ENCODE data around the gene AQP12A.

DNA sequence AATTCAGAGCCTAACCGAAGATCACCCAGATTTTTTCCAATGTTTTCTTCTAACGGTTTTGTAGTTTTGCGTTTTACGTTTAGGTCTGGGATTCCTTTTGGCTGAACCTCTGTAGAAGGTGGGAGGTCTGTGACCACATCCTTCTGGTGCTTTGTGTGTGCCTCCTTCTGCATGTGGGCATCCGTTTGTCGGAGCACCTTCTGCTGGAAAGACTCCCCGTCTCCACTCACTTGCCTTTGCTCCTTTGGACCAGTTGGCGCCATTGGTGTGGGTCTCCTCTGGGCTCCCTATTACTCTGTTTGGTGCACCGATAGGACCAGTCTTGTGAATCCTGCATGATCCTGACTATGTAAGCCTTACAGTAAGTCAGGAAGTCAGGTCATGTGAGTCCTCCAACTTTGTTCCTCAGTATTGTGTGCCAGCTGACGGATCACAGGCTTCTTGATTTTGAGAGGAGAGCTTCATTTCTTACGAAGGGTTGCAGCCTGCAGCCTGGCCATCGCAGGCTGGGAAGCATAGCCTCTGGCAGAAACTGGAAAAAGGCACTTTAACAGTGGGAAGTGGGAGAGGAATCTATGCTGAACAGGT lies 13.6 kb downstream of the AQP12A start:
- TF ChIP-seq, protein P1, sequence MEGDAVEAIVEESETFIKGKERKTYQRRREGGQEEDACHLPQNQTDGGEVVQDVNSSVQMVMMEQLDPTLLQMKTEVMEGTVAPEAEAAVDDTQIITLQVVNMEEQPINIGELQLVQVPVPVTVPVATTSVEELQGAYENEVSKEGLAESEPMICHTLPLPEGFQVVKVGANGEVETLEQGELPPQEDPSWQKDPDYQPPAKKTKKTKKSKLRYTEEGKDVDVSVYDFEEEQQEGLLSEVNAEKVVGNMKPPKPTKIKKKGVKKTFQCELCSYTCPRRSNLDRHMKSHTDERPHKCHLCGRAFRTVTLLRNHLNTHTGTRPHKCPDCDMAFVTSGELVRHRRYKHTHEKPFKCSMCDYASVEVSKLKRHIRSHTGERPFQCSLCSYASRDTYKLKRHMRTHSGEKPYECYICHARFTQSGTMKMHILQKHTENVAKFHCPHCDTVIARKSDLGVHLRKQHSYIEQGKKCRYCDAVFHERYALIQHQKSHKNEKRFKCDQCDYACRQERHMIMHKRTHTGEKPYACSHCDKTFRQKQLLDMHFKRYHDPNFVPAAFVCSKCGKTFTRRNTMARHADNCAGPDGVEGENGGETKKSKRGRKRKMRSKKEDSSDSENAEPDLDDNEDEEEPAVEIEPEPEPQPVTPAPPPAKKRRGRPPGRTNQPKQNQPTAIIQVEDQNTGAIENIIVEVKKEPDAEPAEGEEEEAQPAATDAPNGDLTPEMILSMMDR (IDR thresholded peaks at IDR 0.05) = no peak
- TF ChIP-seq ZFX (IDR thresholded peaks at IDR 0.05; ENCODE audit: borderline replicate concordance) = no peak
